HEK293 (cell line): Measurements from ENCODE around the gene FHIT.

Source experiments
- CTCF ChIA-PET: fragments of 350-600 bp; formaldehyde crosslinking; extraction: SDS; loops from one replicate; lab custom pipeline; 2021; ENCODE audit warnings: antibody characterized with exemption; lab: Yijun Ruan, JAX
- POLR2A ChIA-PET: fragments of 300-600 bp; formaldehyde crosslinking; extraction: SDS; loops from one replicate; lab custom pipeline; 2020; ENCODE audit warnings: antibody characterized with exemption, inconsistent platforms; lab: Yijun Ruan, JAX
- H3K27ac ChIP-seq: fragments of 200-500 bp; sonication (Bioruptor generic); 2 replicates; pipeline ENCODE4 v1.5.1; 2014; ENCODE audit warnings: low read depth, low read length, control low read depth, inconsistent platforms; ENCODE audit errors: extremely low read depth
- H3K36me3 ChIP-seq, 2 experiments: fragments of 200-500 bp in 1 of 2; sonication (Bioruptor generic) in 1 of 2; 1 replicate in 1 of 2; 2 replicates in 1 of 2; pipeline ENCODE4 v1.5.1; 2014 to 2017; ENCODE audit warnings: inconsistent platforms in 2 of 2, low read length in 2 of 2; ENCODE audit not compliant: control insufficient read depth in 2 of 2, insufficient read depth in 1 of 2
- H3K4me1 ChIP-seq: fragments of 200-500 bp; sonication (Bioruptor generic); 2 replicates; pipeline ENCODE4 v1.5.1; 2014; ENCODE audit warnings: mild to moderate bottlenecking, low read length, inconsistent platforms; ENCODE audit not compliant: control insufficient read depth, insufficient read depth
- H3K4me3 ChIP-seq: 2 replicates; pipeline ENCODE4 v1.5.1; 2011; ENCODE audit warnings: low read depth, mild to moderate bottlenecking, control low read depth, low read length, moderate library complexity
- H3K9me3 ChIP-seq: fragments of 200-500 bp; sonication (Bioruptor generic); 2 replicates; pipeline ENCODE4 v1.5.1; 2014; ENCODE audit warnings: low read depth, low read length, inconsistent platforms; ENCODE audit not compliant: control insufficient read depth, insufficient read depth
- GLI2 ChIP-seq: fragments of 450-650 bp; formaldehyde crosslinking; IDR thresholded peaks from 2 replicates; pipeline ENCODE4; 2017; ENCODE audit warnings: missing biosample characterization, missing genetic modification characterization, low read depth, borderline replicate concordance
- GLIS2 ChIP-seq: fragments of 450-650 bp; formaldehyde crosslinking; IDR thresholded peaks from 2 replicates; pipeline ENCODE4 v1.5.1; 2016; ENCODE audit warnings: missing biosample characterization, missing genetic modification characterization
- KLF1 ChIP-seq: fragments of 450-650 bp; formaldehyde crosslinking; IDR thresholded peaks from 2 replicates; pipeline ENCODE4 v1.5.1; 2016; ENCODE audit warnings: missing biosample characterization, missing genetic modification characterization
- MZF1 ChIP-seq: fragments of 450-650 bp; formaldehyde crosslinking; IDR thresholded peaks from 2 replicates; pipeline ENCODE4 v1.5.1; 2017; ENCODE audit warnings: missing biosample characterization, missing genetic modification characterization, borderline replicate concordance
- PATZ1 ChIP-seq: fragments of 450-650 bp; formaldehyde crosslinking; IDR thresholded peaks from 2 replicates; pipeline ENCODE4 v1.5.1; 2016; ENCODE audit warnings: missing biosample characterization, missing genetic modification characterization
- PRDM1 ChIP-seq: fragments of 450-650 bp; formaldehyde crosslinking; IDR thresholded peaks from 2 replicates; pipeline ENCODE4; 2016; ENCODE audit warnings: missing biosample characterization, missing genetic modification characterization
- REST ChIP-seq: fragments of 450-650 bp; formaldehyde crosslinking; IDR thresholded peaks from 2 replicates; pipeline ENCODE4 v1.5.1; 2016; ENCODE audit warnings: missing biosample characterization, missing genetic modification characterization
- ZBTB17 ChIP-seq: fragments of 450-650 bp; formaldehyde crosslinking; IDR thresholded peaks from 2 replicates; pipeline ENCODE4 v1.5.1; 2016; ENCODE audit warnings: missing biosample characterization, missing genetic modification characterization
- ZBTB20 ChIP-seq: fragments of 450-650 bp; formaldehyde crosslinking; IDR thresholded peaks from 2 replicates; pipeline ENCODE4 v1.5.1; 2016; ENCODE audit warnings: missing biosample characterization, missing genetic modification characterization
- ZFP37 ChIP-seq: fragments of 450-650 bp; formaldehyde crosslinking; IDR thresholded peaks from 2 replicates; pipeline ENCODE4 v1.5.1; 2016; ENCODE audit warnings: missing biosample characterization, missing genetic modification characterization
- ZNF112 ChIP-seq: fragments of 450-650 bp; formaldehyde crosslinking; IDR thresholded peaks from 2 replicates; pipeline ENCODE4 v1.5.0; 2017; ENCODE audit warnings: missing biosample characterization, missing genetic modification characterization
- ZNF132 ChIP-seq: fragments of 450-650 bp; formaldehyde crosslinking; IDR thresholded peaks from 2 replicates; pipeline ENCODE4 v1.5.1; 2017; ENCODE audit warnings: missing biosample characterization, missing genetic modification characterization, borderline replicate concordance
- ZNF133 ChIP-seq: fragments of 450-650 bp; formaldehyde crosslinking; IDR thresholded peaks from 2 replicates; pipeline ENCODE4 v1.5.1; 2016; ENCODE audit warnings: missing biosample characterization, missing genetic modification characterization
- ZNF140 ChIP-seq: fragments of 450-650 bp; formaldehyde crosslinking; IDR thresholded peaks from 2 replicates; pipeline ENCODE4 v1.5.1; 2016; ENCODE audit warnings: missing biosample characterization, missing genetic modification characterization
- ZNF202 ChIP-seq: fragments of 450-650 bp; formaldehyde crosslinking; IDR thresholded peaks from 2 replicates; pipeline ENCODE4 v1.5.1; 2016; ENCODE audit warnings: missing biosample characterization, missing genetic modification characterization, borderline replicate concordance
- ZNF398 ChIP-seq: fragments of 450-650 bp; formaldehyde crosslinking; IDR thresholded peaks from 2 replicates; pipeline ENCODE4 v1.5.1; 2017; ENCODE audit warnings: missing biosample characterization, missing genetic modification characterization
- ZNF510 ChIP-seq: fragments of 450-650 bp; formaldehyde crosslinking; IDR thresholded peaks from 2 replicates; pipeline ENCODE4 v1.5.1; 2018; ENCODE audit warnings: mild to moderate bottlenecking, missing genetic modification characterization, missing biosample characterization; ENCODE audit not compliant: insufficient replicate concordance
- ZNF624 ChIP-seq: fragments of 450-650 bp; formaldehyde crosslinking; IDR thresholded peaks from 2 replicates; pipeline ENCODE4 v1.5.1; 2017; ENCODE audit warnings: missing biosample characterization, missing genetic modification characterization
- ZNF777 ChIP-seq: fragments of 450-650 bp; formaldehyde crosslinking; IDR thresholded peaks from 2 replicates; pipeline ENCODE4 v1.5.1; 2017; ENCODE audit warnings: missing biosample characterization, missing genetic modification characterization, borderline replicate concordance
- ZNF785 ChIP-seq: fragments of 450-650 bp; formaldehyde crosslinking; IDR thresholded peaks from 2 replicates; pipeline ENCODE4 v1.5.1; 2016; ENCODE audit warnings: missing biosample characterization, missing genetic modification characterization
- ZNF843 ChIP-seq: fragments of 450-650 bp; formaldehyde crosslinking; IDR thresholded peaks from 2 replicates; pipeline ENCODE4 v1.5.1; 2016; ENCODE audit warnings: missing biosample characterization, missing genetic modification characterization

FHIT gene

GRCh38 chr3:60669636-60670035 is 581.6 kb downstream of the FHIT start:
- CTCF ChIA-PET: no interaction called here

GRCh38 chr3:60660026-60660425 is 591.2 kb downstream of the FHIT start:
- Histone ChIP-seq H3K4me1 (no peaks in the 10 kb centered on the region), H3K4me3 (no peak overlapping the region), H3K27ac (no peak overlapping the region), H3K9me3 (no peaks in the 10 kb centered on the region), H3K36me3 (no peaks in the 10 kb centered on the region)
- TF ChIP-seq MZF1 (tag by site-specific recombination) (no peak), ZNF398 (tag by site-specific recombination) (no peak), GLI2 (tag by site-specific recombination) (no peak), ZNF132 (tag by site-specific recombination) (no peak), ZNF624 (no peak), ZBTB17 (tag by site-specific recombination) (no peak), GLIS2 (no peak), ZNF777 (no peak)
- CTCF ChIA-PET: no interaction called here
- POLR2A ChIA-PET: no interaction called here

More at GRCh38 chr3:60669636-60670035, 581.6 kb downstream of the FHIT start:
- no peaks in the 10 kb centered on the region for H3K4me1 ChIP-seq
- no peaks in the 10 kb centered on the region for H3K9me3 ChIP-seq
- POLR2A ChIA-PET: no interaction called here
- no peaks in the 10 kb centered on the region for H3K36me3 ChIP-seq
- no peak overlapping the region for H3K4me3 ChIP-seq
- H3K27ac ChIP-seq: no peak overlapping the region
- no peak for TF ChIP-seq REST (tag by site-specific recombination)
- no peak for TF ChIP-seq ZNF112 (tag by site-specific recombination)
- no peak for TF ChIP-seq PATZ1 (tag by site-specific recombination)
- TF ChIP-seq ZNF133 (tag by site-specific recombination): no peak
- TF ChIP-seq ZBTB20 (tag by site-specific recombination): no peak
- TF ChIP-seq ZNF843 (tag by site-specific recombination): no peak
- TF ChIP-seq ZNF510 (tag by site-specific recombination): no peak
- TF ChIP-seq KLF1 (tag by site-specific recombination): no peak
- no peak for TF ChIP-seq PRDM1 (tag by site-specific recombination)
- TF ChIP-seq ZNF140 (tag by site-specific recombination): no peak
- no peak for TF ChIP-seq ZNF202 (tag by site-specific recombination)
- no peak for TF ChIP-seq ZFP37 (tag by site-specific recombination)
- TF ChIP-seq ZNF785 (tag by site-specific recombination): no peak
